CD14-positive monocyte (primary cell): Measurements from ENCODE around the gene CDH4. TPM values are rescaled to one million over a fixed set of nuclear protein-coding genes. Genes with fewer than 3 reads are reported as not detected.

Experiments used
- DNase-seq, 3 donors: peaks; one replicate each; pipeline ENCODE4 v3.0.0-alpha.2; 2011 to 2022
- H2AFZ ChIP-seq: 2 replicates; pipeline ENCODE4 v1.6.0; 2012; ENCODE audit warnings: mild to moderate bottlenecking, low read depth, low read length, inconsistent platforms; ENCODE audit not compliant: insufficient read depth, poor library complexity, severe bottlenecking
- H3K27ac ChIP-seq, 2 donors: 1 replicate in 1 of 2; 2 replicates in 1 of 2; pipeline ENCODE4 v1.5.1; 2012 to 2013; ENCODE audit warnings: low read length in 2 of 2, control low read depth in 1 of 2, inconsistent platforms in 1 of 2, low read depth in 1 of 2, mild to moderate bottlenecking in 1 of 2
- H3K27me3 ChIP-seq, 2 donors: one replicate each; pipeline versions ENCODE4 v1.6.0 to v1.6.1; 2011 to 2013; ENCODE audit warnings: low read length in 2 of 2; ENCODE audit not compliant: control insufficient read depth in 2 of 2, insufficient read depth in 2 of 2
- H3K36me3 ChIP-seq, 2 donors: replicated peaks in 1 of 2; 1 replicate in 1 of 2; 2 replicates in 1 of 2; pipeline versions ENCODE4 v1.5.1 to v1.6.1; 2012 to 2013; ENCODE audit warnings: low read length in 2 of 2, control low read depth in 1 of 2, inconsistent platforms in 1 of 2, mild to moderate bottlenecking in 1 of 2; ENCODE audit not compliant: insufficient read depth in 2 of 2, control insufficient read depth in 1 of 2
- H3K4me1 ChIP-seq, 2 donors: 1 replicate in 1 of 2; 2 replicates in 1 of 2; pipeline versions ENCODE4 v1.5.1 to v1.6.1; 2012 to 2013; ENCODE audit warnings: low read length in 2 of 2, control low read depth in 1 of 2, inconsistent platforms in 1 of 2, mild to moderate bottlenecking in 1 of 2, moderate library complexity in 1 of 2; ENCODE audit not compliant: insufficient read depth in 2 of 2, control insufficient read depth in 1 of 2
- H3K4me2 ChIP-seq: replicated peaks from 2 replicates; pipeline ENCODE3; 2012; ENCODE audit warnings: low read length, moderate library complexity, mild to moderate bottlenecking; ENCODE audit not compliant: poor library complexity, severe bottlenecking; ENCODE audit errors: extremely low read depth
- H3K4me3 ChIP-seq, 3 experiments: fragments of 200-600 bp in 1 of 3; sonication (generic) in 1 of 3; replicated peaks in 1 of 3; 1 replicate in 2 of 3; 2 replicates in 1 of 3; pipeline ENCODE4 v1.5.1; 2011 to 2013; ENCODE audit warnings: low read length in 3 of 3, mild to moderate bottlenecking in 3 of 3, control low read depth in 2 of 3, low read depth in 2 of 3, inconsistent platforms in 1 of 3, moderate library complexity in 1 of 3
- H3K79me2 ChIP-seq: 2 replicates; pipeline ENCODE4 v1.6.0; 2012; ENCODE audit warnings: mild to moderate bottlenecking, control low read depth, inconsistent platforms, low read length, moderate library complexity; ENCODE audit not compliant: insufficient read depth
- H3K9ac ChIP-seq: 2 replicates; pipeline ENCODE4 v1.6.0; 2017; ENCODE audit warnings: low read length, mild to moderate bottlenecking; ENCODE audit not compliant: insufficient read depth, poor library complexity, severe bottlenecking
- H3K9me3 ChIP-seq, 2 donors: replicated peaks in 1 of 2; 1 replicate in 1 of 2; 2 replicates in 1 of 2; pipeline versions ENCODE4 v1.5.1 to v1.6.1; 2012 to 2013; ENCODE audit warnings: low read length in 2 of 2, control low read depth in 1 of 2; ENCODE audit not compliant: control insufficient read depth in 1 of 2, insufficient read depth in 1 of 2
- H4K20me1 ChIP-seq: 2 replicates; pipeline ENCODE4 v1.6.0; 2012; ENCODE audit warnings: mild to moderate bottlenecking, low read length, control low read depth, moderate library complexity; ENCODE audit not compliant: insufficient read depth
- H3K27ac Mint-ChIP-seq, 7 donors: one replicate each; pipeline ENCODE4 v1.8.0; 2020; ENCODE audit warnings: mild to moderate bottlenecking in 7 of 7, mixed read lengths in 7 of 7, moderate library complexity in 6 of 7, inconsistent platforms in 2 of 7
- H3K27me3 Mint-ChIP-seq, 3 donors: one replicate each; pipeline ENCODE4 v1.8.0; 2021 to 2022; ENCODE audit warnings: low read depth in 3 of 3, mild to moderate bottlenecking in 3 of 3, mixed read lengths in 3 of 3, moderate library complexity in 3 of 3, inconsistent platforms in 1 of 3
- H3K36me3 Mint-ChIP-seq, 2 donors: one replicate each; pipeline ENCODE4 v1.8.0; 2020; ENCODE audit warnings: mixed read lengths in 2 of 2, inconsistent platforms in 1 of 2, mild to moderate bottlenecking in 1 of 2
- H3K4me1 Mint-ChIP-seq: one replicate; pipeline ENCODE4 v1.8.0; 2020; ENCODE audit warnings: mild to moderate bottlenecking, mixed read lengths
- H3K4me3 Mint-ChIP-seq, 2 donors: one replicate each; pipeline ENCODE4 v1.8.0; 2020; ENCODE audit warnings: mild to moderate bottlenecking in 2 of 2, mixed read lengths in 2 of 2, moderate library complexity in 1 of 2
- H3K9me3 Mint-ChIP-seq, 7 donors: one replicate each; pipeline ENCODE4 v1.8.0; 2020 to 2022; ENCODE audit warnings: mixed read lengths in 7 of 7, mild to moderate bottlenecking in 6 of 7, moderate library complexity in 6 of 7, inconsistent platforms in 2 of 7
- WGBS: methylation state at CpG from one replicate; pipeline ENCODE4 v1.1.5; 2013; ENCODE audit warnings: missing lambda C conversion rate; ENCODE audit not compliant: insufficient coverage; 5-methylcytosine and 5-hydroxymethylcytosine counted together
- intact Hi-C, 2 donors: fragments of 100-400 bp; cut with micrococcal nuclease; formaldehyde crosslinking; loops; one replicate each; pipeline versions ENCODE4 v1.15.0 to v1.15.1; 2023
- polyA plus RNA-seq, 3 donors: library from polyadenylated mRNA; depleted of rRNA in 1 of 3; unstranded in 2 of 3; stranded (reverse) in 1 of 3; fragments of 300-500 nt in 2 of 3; fragments of >200 nt in 1 of 3; fragmentation: Illumina TruSeq in 2 of 3; gene quantifications; 1 replicate in 2 of 3; 2 replicates in 1 of 3; pipeline ENCODE4 v1.2.3, GENCODE V29; 2012 to 2021
- TF ChIP-seq, protein P1 (sequence below): fragments of 200-600 bp; IDR thresholded peaks from one replicate; pipeline ENCODE4 v1.8.0; 2022; ENCODE audit warnings: antibody characterized with exemption, mild to moderate bottlenecking

Gene CDH4
- polyA plus RNA-seq, 3 donors: not detected

DNA sequence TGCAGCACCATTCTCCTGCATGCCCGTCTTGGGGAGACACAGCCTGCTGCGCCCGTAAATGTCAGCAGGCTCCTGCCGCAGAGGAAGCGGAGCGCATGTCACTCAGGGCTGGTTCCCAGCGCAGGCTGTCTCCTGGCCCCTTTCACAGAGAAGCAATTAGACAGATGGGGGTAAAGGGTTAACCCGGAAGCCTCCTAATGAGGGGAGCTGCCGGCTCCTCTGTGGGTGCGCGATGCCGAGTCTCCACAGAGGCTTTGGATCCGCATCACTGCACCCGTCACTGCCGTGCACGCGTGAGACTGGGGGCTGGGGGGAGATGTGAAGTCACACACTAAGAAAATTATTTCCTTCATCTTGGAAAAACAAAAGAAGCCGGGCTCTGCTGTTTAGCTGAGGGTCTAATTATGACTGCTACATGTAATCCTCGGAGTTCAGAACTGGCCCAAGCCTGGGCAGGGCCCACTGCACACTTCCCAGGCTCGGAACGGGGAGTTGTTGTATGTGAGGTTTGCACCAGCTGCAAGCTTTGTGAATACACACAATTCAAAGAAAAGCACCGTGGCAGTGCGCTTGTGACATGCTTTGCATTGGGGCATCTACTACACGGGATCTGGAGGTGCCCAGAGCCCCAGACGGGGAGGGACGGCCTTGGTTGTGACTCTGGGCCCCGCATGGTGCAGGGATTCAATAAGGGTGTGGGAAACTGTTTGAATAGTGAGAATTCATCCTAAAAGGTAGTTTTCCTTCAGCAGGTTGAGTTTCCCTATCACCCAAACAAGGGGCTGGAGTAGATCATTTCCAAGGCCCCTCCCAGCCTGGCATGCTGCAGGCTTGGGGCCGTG is 482.1 kb downstream of the CDH4 start:
- H4K20me1 ChIP-seq: no peaks in the 10 kb centered on the region
- peaks cover 0 to 74% (median 35%) of the 10 kb centered on the region in 7 donors for H3K9me3 Mint-ChIP-seq
- no peaks in the 10 kb centered on the region for H3K36me3 Mint-ChIP-seq
- no peaks in the 10 kb centered on the region for H3K27me3 ChIP-seq
- no peaks in the 10 kb centered on the region for H3K4me1 ChIP-seq
- H3K36me3 ChIP-seq: no peaks in the 10 kb centered on the region
- H3K4me3 Mint-ChIP-seq: no peak overlapping the region
- no peak for DNase-seq
- no peak overlapping the region for H3K4me2 ChIP-seq
- H3K27ac Mint-ChIP-seq: no peak overlapping the region
- no peak overlapping the region for H3K9ac ChIP-seq
- H2AFZ ChIP-seq: no peak overlapping the region
- H3K4me3 ChIP-seq: no peak overlapping the region
- H3K27me3 Mint-ChIP-seq: peaks cover 4 to 8% (median 6%) of the 10 kb centered on the region in 3 donors
- whole genome bisulfite sequencing: 84% methylated on average over 15 of the region's 28 CpGs
- H3K27ac ChIP-seq: no peak overlapping the region
- TF ChIP-seq, protein P1, sequence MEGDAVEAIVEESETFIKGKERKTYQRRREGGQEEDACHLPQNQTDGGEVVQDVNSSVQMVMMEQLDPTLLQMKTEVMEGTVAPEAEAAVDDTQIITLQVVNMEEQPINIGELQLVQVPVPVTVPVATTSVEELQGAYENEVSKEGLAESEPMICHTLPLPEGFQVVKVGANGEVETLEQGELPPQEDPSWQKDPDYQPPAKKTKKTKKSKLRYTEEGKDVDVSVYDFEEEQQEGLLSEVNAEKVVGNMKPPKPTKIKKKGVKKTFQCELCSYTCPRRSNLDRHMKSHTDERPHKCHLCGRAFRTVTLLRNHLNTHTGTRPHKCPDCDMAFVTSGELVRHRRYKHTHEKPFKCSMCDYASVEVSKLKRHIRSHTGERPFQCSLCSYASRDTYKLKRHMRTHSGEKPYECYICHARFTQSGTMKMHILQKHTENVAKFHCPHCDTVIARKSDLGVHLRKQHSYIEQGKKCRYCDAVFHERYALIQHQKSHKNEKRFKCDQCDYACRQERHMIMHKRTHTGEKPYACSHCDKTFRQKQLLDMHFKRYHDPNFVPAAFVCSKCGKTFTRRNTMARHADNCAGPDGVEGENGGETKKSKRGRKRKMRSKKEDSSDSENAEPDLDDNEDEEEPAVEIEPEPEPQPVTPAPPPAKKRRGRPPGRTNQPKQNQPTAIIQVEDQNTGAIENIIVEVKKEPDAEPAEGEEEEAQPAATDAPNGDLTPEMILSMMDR: no peak
- intact Hi-C loops: no loop called here
- no peaks in the 10 kb centered on the region for H3K4me1 Mint-ChIP-seq
- peaks cover 4 to 98% of the 10 kb centered on the region in 2 donors for H3K9me3 ChIP-seq
- no peaks in the 10 kb centered on the region for H3K79me2 ChIP-seq

DNA sequence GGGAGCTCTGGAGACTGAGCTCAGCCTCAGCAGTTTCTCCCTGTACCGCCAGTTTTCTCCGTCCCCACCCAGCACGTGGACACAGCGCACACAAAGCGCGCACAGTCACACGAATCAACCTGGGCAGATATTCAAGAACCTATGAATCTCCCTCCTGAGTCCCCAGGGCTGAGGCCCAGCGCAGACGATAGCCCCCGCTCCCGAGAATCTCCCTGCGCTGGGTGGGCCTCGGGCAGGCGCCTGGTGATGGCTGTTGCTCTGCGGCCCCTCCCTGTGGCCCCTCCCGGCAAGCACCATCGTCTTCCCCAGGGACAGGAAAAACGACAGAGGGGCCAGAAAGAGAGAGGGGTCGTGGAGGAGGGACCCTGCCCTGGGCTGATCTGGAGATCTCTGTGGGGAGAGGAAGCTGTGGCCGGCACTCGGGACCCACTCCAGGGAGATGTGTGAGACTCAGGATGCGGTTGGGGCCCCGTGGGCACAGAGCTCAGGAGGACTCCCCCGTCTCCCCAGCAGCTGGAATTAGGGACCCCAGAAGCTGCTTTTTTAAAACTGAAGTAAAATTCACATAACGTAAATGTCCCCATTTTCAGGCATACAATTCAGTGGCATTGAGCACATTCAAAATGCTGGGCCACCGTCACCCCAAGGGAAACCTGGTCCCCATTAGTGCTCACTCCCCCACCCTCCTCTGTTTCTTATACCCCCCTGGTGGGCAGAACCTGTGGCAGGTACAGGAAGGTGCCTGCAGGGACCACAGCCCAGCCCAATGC is 482.9 kb downstream of the CDH4 start:
- Mint-ChIP-seq H3K36me3 (no peaks in the 10 kb centered on the region), H3K4me3 (no peak overlapping the region), H3K27ac (no peak overlapping the region), H3K27me3 (peaks cover 4 to 8% (median 6%) of the 10 kb centered on the region in 3 donors), H3K4me1 (no peaks in the 10 kb centered on the region), H3K9me3 (peaks cover 0 to 76% (median 36%) of the 10 kb centered on the region in 7 donors)
- WGBS: 54% methylated on average over 25 of the region's 26 CpGs
- Histone ChIP-seq H2AFZ (no peak overlapping the region), H3K4me3 (no peak overlapping the region), H3K4me2 (no peak overlapping the region), H4K20me1 (no peaks in the 10 kb centered on the region), H3K4me1 (no peaks in the 10 kb centered on the region), H3K36me3 (no peaks in the 10 kb centered on the region), H3K27me3 (no peaks in the 10 kb centered on the region), H3K27ac (no peak overlapping the region), H3K79me2 (no peaks in the 10 kb centered on the region), H3K9ac (no peak overlapping the region), H3K9me3 (peaks cover 4 to 100% of the 10 kb centered on the region in 2 donors)
- intact Hi-C loops: no loop called here
- no peak for DNase-seq
- TF ChIP-seq, protein P1: no peak
